Retinal pigment epithelial cell (primary cell): ENCODE results near the gene LSM5.
A peak's percentile ranks its signal among the peaks of the same experiment; 100 is the strongest.
"Not testable (repeated sequence)": the region's sequence is repeated elsewhere in the genome, so short reads cannot be mapped to it uniquely, and the experiment has no call there.

Source experiments
- DNase-seq: peaks from one replicate; pipeline ENCODE4 v3.0.0-alpha.2; 2010; ENCODE audit warnings: low read depth
- H3K4me3 ChIP-seq: 2 replicates; pipeline ENCODE4 v1.5.1; 2011; ENCODE audit warnings: mild to moderate bottlenecking, low read length, control low read depth, moderate library complexity
- TF ChIP-seq, protein P1 (sequence below): conservative IDR thresholded peaks from 2 replicates; pipeline ENCODE4 v1.5.1; 2011; ENCODE audit warnings: low read depth, low read length, control low read depth, inconsistent platforms

Gene LSM5

DNA sequence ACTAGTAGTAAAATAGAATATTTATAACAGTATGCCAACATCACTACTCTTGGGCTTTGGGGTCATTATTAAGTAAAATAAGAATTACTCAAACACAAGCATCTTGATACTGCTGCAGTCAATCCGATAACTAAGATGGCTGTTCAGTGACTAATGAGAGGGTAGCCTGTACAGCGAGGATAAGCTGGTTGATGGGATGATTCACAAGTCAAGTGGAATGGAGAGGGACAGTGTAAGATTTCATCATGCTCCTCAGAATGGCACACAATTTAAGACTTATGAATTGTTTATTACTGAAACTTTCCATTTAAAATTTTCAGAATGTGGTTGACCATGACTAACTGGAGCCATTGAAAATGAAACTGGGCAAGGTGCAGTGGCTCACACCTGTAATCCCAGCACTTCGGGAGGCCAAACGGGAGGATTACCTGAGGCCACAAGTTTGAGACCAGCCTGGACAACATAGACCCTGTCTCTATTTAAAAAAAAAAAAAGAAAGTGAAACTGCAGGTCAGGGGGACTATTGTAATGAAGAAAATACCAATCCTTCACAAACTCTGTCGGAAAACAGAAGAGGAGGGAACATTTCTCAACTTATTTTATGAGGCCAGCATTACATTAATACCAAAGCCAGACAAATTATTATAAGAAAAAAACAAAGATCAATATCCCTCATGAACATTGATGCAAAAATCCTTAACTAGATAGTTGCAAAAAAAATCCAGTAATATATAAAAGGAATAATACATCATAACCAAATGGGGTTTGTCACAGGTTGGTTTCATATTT, 16.3 kb upstream of the LSM5 start:
- TF ChIP-seq, protein P1, sequence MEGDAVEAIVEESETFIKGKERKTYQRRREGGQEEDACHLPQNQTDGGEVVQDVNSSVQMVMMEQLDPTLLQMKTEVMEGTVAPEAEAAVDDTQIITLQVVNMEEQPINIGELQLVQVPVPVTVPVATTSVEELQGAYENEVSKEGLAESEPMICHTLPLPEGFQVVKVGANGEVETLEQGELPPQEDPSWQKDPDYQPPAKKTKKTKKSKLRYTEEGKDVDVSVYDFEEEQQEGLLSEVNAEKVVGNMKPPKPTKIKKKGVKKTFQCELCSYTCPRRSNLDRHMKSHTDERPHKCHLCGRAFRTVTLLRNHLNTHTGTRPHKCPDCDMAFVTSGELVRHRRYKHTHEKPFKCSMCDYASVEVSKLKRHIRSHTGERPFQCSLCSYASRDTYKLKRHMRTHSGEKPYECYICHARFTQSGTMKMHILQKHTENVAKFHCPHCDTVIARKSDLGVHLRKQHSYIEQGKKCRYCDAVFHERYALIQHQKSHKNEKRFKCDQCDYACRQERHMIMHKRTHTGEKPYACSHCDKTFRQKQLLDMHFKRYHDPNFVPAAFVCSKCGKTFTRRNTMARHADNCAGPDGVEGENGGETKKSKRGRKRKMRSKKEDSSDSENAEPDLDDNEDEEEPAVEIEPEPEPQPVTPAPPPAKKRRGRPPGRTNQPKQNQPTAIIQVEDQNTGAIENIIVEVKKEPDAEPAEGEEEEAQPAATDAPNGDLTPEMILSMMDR: no peak
- H3K4me3 ChIP-seq: peak overlapping the region; percentile 4
- DNase-seq: peak; percentile 88

DNA sequence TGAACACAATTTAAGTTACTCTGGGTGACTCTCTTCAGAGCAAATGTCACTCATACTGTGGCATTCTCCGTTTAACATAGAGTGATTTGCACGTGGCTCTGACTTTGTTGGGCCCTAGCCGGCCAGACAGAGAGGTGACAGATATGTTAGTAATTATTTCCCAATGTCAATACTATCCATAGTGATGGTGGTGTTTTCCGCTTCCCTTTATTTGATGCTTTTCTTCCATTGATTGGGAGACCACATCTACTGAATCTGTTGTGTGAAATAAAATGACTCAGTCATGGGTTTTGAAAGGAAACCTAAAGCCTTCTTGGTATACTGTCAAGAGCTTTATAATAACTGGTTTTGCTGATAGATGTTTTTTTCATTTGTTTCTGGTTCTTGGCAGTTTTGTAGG, 12.5 kb upstream of the LSM5 start:
- TF ChIP-seq, protein P1: no peak
- H3K4me3 ChIP-seq: no peak overlapping the region
- DNase-seq: no peak

DNA sequence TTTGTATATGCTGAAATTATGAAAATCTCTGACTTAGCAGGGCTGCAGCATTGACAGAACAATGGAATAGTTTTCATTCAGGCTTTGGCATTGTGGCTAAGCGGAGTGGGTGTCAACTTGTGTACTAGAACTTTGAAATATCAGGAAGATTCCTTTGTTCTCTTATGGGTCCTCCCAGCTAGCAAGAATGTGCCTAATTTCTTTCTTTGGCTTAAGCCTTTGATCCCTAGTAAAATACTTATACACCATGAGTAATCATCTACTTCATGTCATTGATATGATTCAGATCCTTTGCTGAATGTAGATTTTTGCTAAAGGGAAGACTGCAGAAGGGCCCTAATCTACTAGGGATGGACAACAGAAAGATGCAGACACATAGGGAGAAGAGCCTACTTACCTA, 11.3 kb upstream of the LSM5 start:
- TF ChIP-seq, protein P1: no peak
- no peak for DNase-seq
- H3K4me3 ChIP-seq: no peak overlapping the region

DNA sequence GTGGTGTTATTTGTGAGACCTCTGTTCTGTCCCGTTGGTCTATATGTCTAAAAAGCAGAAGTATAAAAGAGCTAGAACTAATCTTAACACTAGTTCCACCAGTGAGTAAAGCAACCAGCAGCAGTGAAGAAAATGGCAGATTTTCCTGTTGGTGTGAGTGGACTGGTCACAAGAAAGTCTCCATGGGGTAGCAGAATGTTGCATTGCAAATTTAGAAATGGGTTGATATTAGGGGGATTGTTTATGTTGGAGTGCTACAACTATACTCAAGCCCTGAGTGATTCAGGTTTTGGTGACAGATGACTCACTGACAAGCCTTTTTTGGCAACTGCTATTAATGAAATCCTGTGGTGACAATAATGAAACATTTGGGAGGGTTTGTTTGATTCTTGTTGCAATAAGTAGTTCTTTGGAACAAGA, 10.8 kb upstream of the LSM5 start:
- no peak for DNase-seq
- TF ChIP-seq, protein P1: no peak
- no peak overlapping the region for H3K4me3 ChIP-seq

DNA sequence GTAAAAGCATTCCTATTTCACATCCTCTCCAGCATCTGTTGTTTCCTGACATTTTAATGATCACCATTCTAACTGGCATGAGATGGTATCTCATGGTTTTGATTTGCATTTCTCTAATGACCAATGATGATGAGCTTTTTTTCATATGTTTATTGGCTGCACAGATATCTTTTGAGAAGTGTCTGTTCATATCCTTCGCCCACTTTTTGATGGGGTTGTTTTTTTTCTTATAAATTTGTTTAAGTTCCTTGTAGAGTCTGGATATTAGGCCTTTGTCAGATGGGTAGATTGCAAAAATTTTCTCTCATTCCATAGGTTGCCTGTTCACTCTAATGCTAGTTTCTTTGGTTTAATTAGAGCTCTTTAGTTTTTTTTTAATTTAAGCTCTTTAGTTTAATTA, 10.0 kb upstream of the LSM5 start:
- not testable (repeated sequence) for DNase-seq, H3K4me3 ChIP-seq

DNA sequence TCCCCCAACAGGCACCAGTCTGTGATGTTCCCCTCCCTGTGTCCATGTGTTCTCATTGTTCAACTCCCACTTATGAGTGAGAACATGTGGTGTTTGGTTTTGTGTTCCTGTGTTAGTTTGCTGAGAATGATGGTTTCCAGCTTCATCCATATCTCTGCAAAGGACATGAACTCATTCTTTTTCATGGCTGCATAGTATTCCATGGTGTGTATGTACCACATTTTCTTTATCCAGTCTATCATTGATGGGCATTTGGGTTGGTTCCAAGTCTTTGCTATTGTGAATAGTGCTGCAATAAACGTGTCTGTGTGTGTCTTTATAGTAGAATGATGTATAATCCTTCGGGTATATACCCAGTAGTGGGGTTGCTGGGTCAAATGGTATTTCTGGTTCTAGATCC, 9.6 kb upstream of the LSM5 start:
- H3K4me3 ChIP-seq, DNase-seq: not testable (repeated sequence)

DNA sequence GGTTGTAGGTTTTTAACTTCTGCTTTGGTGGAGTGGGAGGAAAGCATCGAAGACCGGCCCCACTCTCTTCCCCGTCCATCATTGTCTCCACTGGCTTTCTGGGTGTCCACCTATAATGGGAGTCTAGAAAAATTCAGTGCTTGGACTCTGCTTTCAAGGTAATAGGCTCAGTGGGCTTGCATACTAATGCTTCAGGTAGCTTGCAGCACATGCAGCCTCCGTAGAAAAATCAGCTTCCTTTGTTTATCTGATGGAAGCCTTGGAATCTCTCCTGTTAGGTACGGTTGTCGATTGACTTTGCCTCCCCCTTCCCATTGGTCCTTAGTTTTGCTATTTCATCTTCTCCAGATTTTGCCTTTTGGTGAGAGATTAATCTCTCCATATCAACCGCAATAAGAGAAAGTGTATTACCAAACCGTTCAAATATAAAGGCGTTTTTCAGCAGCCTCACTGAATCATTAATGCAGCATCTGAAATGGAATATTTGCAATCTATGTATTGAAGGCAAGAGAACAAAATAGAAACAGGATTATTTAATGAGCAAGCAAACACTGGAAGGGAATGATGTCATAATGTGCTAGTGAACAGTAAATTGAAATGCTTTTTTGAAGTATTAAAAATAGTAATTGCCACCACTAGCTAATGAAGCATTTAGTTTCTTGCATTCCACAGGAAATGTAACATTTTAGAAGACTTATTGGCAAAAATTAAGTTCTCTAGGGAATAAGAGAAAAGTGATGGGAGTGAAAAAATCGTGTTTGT, 6.1 kb upstream of the LSM5 start:
- H3K4me3 ChIP-seq: peak overlapping the region; percentile 67
- no peak for DNase-seq
- TF ChIP-seq, protein P1: no peak
